Measurements from ENCODE around the gene PCDHGB1.
"Not testable (repeated sequence)": the region's sequence is repeated elsewhere in the genome, so short reads cannot be mapped to it uniquely, and the experiment has no call there.

The PCDHGB1 gene

GRCh38 chr5:141373673-141374317, 23.9 kb downstream of the PCDHGB1 start, which contains the start of gene PCDHGA6:
Gene PCDHGA6, plus strand, starts transcription at chr5:141373891. Its CDS starts 193 bp downstream, at chr5:141374084.
- no peaks in the 10 kb centered on the region for H3K4me1 ChIP-seq (ENCODE audit: control insufficient read depth, insufficient read depth, low read length)
- no peak within 1 kb of the TSS for H3K4me3 ChIP-seq (ENCODE audit: low read depth, low read length)
- H3K27me3 ChIP-seq (ENCODE audit: control insufficient read depth, insufficient read depth, low read length) = no peaks in the 10 kb centered on the region
- H3K36me3 ChIP-seq (ENCODE audit: control insufficient read depth, insufficient read depth, low read length) = peaks cover 3% of the 10 kb centered on the region
- no peaks in the 10 kb centered on the region for H3K9me3 ChIP-seq (ENCODE audit: control insufficient read depth, insufficient read depth, low read length)
- no peak within 1 kb of the TSS for H3K9ac ChIP-seq (ENCODE audit: low read depth, low read length)

GRCh38 chr5:141374627-141375026, 24.7 kb downstream of the PCDHGB1 start:
- no peaks in the 10 kb centered on the region for H3K4me1 ChIP-seq (ENCODE audit: control insufficient read depth, insufficient read depth, low read length)
- no peak overlapping the region for H3K4me3 ChIP-seq (ENCODE audit: low read depth, low read length)
- H3K36me3 ChIP-seq (ENCODE audit: control insufficient read depth, insufficient read depth, low read length) = peaks cover 3% of the 10 kb centered on the region
- no peak overlapping the region for H3K9ac ChIP-seq (ENCODE audit: low read depth, low read length)
- H3K27me3 ChIP-seq (ENCODE audit: control insufficient read depth, insufficient read depth, low read length) = no peaks in the 10 kb centered on the region
- no peaks in the 10 kb centered on the region for H3K9me3 ChIP-seq (ENCODE audit: control insufficient read depth, insufficient read depth, low read length)

- not testable (repeated sequence) for H3K9me3 ChIP-seq (ENCODE audit: control insufficient read depth, insufficient read depth, low read length); H3K36me3 ChIP-seq (ENCODE audit: control insufficient read depth, insufficient read depth, low read length); H3K27me3 ChIP-seq (ENCODE audit: control insufficient read depth, insufficient read depth, low read length); H3K4me1 ChIP-seq (ENCODE audit: control insufficient read depth, insufficient read depth, low read length); H3K4me3 ChIP-seq (ENCODE audit: low read depth, low read length); H3K9ac ChIP-seq (ENCODE audit: low read depth, low read length)
Observed at GRCh38 chr5:141375444-141376155, 25.7 kb downstream of the PCDHGB1 start.

- Histone ChIP-seq H3K36me3 (ENCODE audit: control insufficient read depth, insufficient read depth, low read length) (peaks cover 2% of the 10 kb centered on the region), H3K9ac (ENCODE audit: low read depth, low read length) (peak within 1 kb of the TSS; percentile 65), H3K4me1 (ENCODE audit: control insufficient read depth, insufficient read depth, low read length) (no peaks in the 10 kb centered on the region), H3K4me3 (ENCODE audit: low read depth, low read length) (peak within 1 kb of the TSS; percentile 75), H3K9me3 (ENCODE audit: control insufficient read depth, insufficient read depth, low read length) (no peaks in the 10 kb centered on the region), H3K27me3 (ENCODE audit: control insufficient read depth, insufficient read depth, low read length) (peaks cover 7% of the 10 kb centered on the region)
Observed at GRCh38 chr5:141382469-141383294, 32.8 kb downstream of the PCDHGB1 start, which contains the start of gene PCDHGA7. Gene PCDHGA7, plus strand, starts transcription at chr5:141382742. Its CDS starts 158 bp downstream, at chr5:141382900.

- peaks cover under 1% of the 10 kb centered on the region for H3K9me3 ChIP-seq (ENCODE audit: control insufficient read depth, insufficient read depth, low read length)
- H3K4me3 ChIP-seq (ENCODE audit: low read depth, low read length) = peak overlapping the region; percentile 75
Observed at GRCh38 chr5:141383345-141383744, 33.4 kb downstream of the PCDHGB1 start.

GRCh38 chr5:141384471-141385267, 34.8 kb downstream of the PCDHGB1 start:
- H3K4me1 ChIP-seq (ENCODE audit: control insufficient read depth, insufficient read depth, low read length) = no peaks in the 10 kb centered on the region
- H3K9ac ChIP-seq (ENCODE audit: low read depth, low read length) = no peak overlapping the region
- H3K9me3 ChIP-seq (ENCODE audit: control insufficient read depth, insufficient read depth, low read length) = peaks cover 10% of the 10 kb centered on the region
- peaks cover 2% of the 10 kb centered on the region for H3K36me3 ChIP-seq (ENCODE audit: control insufficient read depth, insufficient read depth, low read length)
- H3K4me3 ChIP-seq (ENCODE audit: low read depth, low read length) = no peak overlapping the region
- peaks cover 16% of the 10 kb centered on the region for H3K27me3 ChIP-seq (ENCODE audit: control insufficient read depth, insufficient read depth, low read length)

More at GRCh38 chr5:141383345-141383744, 33.4 kb downstream of the PCDHGB1 start:
- Histone ChIP-seq H3K4me1 (ENCODE audit: control insufficient read depth, insufficient read depth, low read length) (no peaks in the 10 kb centered on the region), H3K36me3 (ENCODE audit: control insufficient read depth, insufficient read depth, low read length) (peaks cover 2% of the 10 kb centered on the region), H3K27me3 (ENCODE audit: control insufficient read depth, insufficient read depth, low read length) (peaks cover 10% of the 10 kb centered on the region), H3K9ac (ENCODE audit: low read depth, low read length) (no peak overlapping the region)

- peak within 1 kb of the TSS; percentile 65 for H3K4me3 ChIP-seq (ENCODE audit: low read depth, low read length)
Observed at GRCh38 chr5:141387557-141388311, 37.8 kb downstream of the PCDHGB1 start, which contains the start of gene PCDHGB4. Gene PCDHGB4, plus strand, starts transcription at chr5:141387698. Its CDS starts 187 bp downstream, at chr5:141387885.

GRCh38 chr5:141388661-141389060, 38.8 kb downstream of the PCDHGB1 start:
- Histone ChIP-seq H3K36me3 (ENCODE audit: control insufficient read depth, insufficient read depth, low read length) (peaks cover 4% of the 10 kb centered on the region), H3K4me1 (ENCODE audit: control insufficient read depth, insufficient read depth, low read length) (no peaks in the 10 kb centered on the region), H3K9ac (ENCODE audit: low read depth, low read length) (no peak overlapping the region), H3K27me3 (ENCODE audit: control insufficient read depth, insufficient read depth, low read length) (peaks cover 13% of the 10 kb centered on the region), H3K9me3 (ENCODE audit: control insufficient read depth, insufficient read depth, low read length) (peaks cover 11% of the 10 kb centered on the region), H3K4me3 (ENCODE audit: low read depth, low read length) (peak overlapping the region; percentile 28)

More at GRCh38 chr5:141387557-141388311, 37.8 kb downstream of the PCDHGB1 start, which contains the start of gene PCDHGB4:
- H3K4me1 ChIP-seq (ENCODE audit: control insufficient read depth, insufficient read depth, low read length); H3K9ac ChIP-seq (ENCODE audit: low read depth, low read length); H3K36me3 ChIP-seq (ENCODE audit: control insufficient read depth, insufficient read depth, low read length): not testable (repeated sequence)
- peaks cover 16% of the 10 kb centered on the region for H3K27me3 ChIP-seq (ENCODE audit: control insufficient read depth, insufficient read depth, low read length)
- H3K9me3 ChIP-seq (ENCODE audit: control insufficient read depth, insufficient read depth, low read length) = peaks cover 11% of the 10 kb centered on the region

GRCh38 chr5:141389153-141390042, 39.5 kb downstream of the PCDHGB1 start:
- peaks cover 9% of the 10 kb centered on the region for H3K27me3 ChIP-seq (ENCODE audit: control insufficient read depth, insufficient read depth, low read length)
- peaks cover 11% of the 10 kb centered on the region for H3K9me3 ChIP-seq (ENCODE audit: control insufficient read depth, insufficient read depth, low read length)
- H3K36me3 ChIP-seq (ENCODE audit: control insufficient read depth, insufficient read depth, low read length) = peaks cover 4% of the 10 kb centered on the region
- H3K4me1 ChIP-seq (ENCODE audit: control insufficient read depth, insufficient read depth, low read length) = no peaks in the 10 kb centered on the region
- no peak overlapping the region for H3K9ac ChIP-seq (ENCODE audit: low read depth, low read length)
- H3K4me3 ChIP-seq (ENCODE audit: low read depth, low read length) = no peak overlapping the region
